ENCODE measurements around the gene KCNQ1.

Gene KCNQ1

DNA sequence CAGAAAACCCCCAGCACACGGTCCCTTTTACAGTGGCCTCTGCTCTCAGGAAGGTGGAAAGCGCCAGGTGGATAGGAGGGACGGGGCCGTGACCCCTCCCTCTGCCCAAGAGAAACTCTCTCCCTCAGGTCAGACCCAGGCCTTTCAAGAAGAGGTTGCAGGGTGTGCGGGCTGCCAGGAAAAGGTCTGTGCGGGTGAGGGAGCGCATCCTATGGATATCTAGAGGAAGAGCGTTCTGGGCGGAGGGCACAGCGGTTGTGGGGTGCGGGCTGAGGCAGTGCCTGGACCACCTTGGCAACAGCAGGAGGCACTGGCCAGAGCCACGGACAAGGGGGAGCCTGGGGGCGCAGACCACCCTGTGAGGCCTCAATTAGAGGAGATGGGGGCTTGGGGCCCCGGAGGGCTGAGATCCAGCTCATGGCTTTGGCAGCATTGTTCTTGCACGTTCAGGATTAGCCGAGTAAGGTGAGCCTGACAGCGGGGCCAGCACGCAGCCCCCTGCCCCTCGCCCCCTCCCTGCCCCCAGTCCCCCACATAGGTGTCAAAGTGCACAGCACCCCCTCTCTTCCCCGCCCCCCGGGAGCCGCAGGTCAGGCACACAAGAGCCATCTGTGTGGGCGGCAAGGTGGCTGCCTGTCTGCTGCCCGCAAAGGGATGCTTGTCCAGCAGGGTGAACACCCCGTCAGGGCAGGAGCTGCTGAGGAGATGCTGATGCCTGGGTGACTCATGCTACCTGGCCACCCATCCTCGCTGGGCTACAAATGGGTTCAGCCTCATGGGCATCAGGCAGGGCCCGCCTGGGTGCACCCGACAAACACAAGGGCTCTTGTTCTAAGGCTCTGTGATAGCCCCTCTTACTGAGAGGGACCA lies 347.8 kb downstream of the KCNQ1 start:
- DNase-seq: no peak

DNA sequence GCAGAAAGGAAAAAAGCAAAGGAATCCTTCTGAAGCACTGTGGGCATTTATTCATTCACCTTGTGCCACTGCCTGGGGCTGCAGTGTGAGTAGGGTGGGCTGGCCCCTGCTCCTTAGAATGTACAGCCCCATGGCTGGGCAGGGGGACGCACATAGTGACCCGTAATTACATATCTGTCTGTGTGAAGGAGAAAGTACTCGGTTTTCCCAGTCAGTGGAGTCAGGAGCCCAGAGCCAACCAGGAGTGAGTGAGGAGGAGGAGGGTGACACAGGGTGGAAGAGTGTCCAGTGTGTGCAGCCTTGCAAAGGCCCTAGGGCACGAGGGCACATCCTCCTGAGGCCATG lies 348.9 kb downstream of the KCNQ1 start:
- no peak for DNase-seq

DNA sequence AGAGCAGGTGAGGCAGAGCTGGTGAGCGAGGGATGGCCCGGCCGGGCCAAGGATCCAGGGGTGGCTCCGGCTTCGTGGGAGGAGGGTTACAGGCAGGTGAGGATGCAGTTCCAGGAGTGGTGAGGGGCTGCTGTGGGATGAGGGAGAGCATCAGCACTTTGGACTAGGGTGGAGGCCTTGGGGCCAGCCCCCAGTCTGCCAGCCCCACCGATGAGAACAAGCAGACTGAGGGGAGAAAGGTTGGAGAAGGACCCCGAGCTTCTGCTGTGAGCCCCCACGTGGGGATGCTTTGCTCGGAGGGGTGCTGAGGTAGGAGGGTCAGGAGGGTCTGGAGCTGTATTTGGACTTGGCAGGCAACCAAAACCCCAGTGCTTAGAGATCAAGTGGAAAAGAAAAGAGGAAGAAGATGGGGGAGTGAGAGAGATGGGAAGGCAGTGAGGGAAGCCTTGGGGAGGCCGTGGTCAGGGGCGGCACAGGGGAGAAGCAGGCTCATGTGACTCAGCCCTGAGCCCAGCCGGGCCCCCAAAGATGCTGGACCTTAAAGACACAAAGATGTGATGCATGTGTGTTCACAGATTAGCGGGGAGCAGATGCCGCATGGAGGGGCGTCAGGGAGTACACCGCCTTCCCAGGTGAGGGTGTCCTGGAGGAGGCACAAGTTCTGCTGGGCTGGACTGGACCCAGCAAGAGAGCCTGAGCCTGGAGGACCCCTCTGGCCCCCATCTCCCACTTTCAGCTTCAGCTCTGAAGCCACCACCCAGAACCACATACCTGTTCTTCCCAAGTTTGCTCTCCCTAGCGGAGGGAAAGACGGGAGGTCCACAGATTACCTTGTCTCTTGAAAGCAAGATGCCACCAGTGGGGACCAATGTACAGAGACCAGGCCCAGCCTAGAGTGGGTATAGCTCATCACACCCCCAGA lies 349.5 kb downstream of the KCNQ1 start:
- DNase-seq: no peak

DNA sequence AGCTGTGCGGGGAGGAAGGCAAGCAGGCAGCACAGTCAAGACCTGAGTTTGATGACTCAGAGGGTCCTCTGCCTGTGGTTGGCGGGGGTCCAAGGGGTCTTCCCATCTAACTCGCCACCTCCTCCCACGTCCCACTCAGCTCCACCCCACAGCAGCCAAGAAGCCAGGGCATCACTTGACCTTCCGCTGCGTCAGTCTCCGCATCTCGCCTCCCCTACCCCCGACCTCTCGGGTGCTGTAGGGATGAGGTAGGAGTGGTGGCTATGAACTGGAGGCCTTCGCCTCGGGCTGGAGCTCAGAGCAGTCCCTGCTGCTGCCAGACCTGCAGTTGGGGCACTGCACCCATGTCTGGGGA lies 350.1 kb downstream of the KCNQ1 start:
- peak; percentile 1 for DNase-seq

DNA sequence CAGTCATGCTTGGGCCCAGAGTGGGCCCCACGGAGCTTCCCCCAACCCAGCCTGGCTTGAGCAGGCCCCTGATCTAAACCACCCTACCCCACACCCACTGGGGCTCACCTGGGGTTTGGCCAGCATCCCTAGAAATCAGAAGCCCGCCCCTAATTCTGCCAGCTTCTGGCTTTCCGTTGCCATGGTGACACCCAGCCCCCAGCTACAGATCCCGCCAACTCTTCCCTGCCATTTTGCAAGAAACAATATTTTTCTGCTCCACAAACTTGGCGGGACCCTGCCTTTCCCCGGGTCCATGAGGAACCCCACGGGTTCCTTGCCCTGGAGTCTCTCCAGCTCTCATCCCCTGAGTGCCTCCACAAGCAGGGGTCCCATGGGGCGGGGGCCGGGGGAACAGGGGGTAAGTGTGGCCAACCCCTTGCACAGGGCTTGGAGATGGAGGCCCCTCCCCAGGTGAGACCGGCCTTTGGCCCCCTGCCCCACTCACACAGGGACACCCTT lies 350.7 kb downstream of the KCNQ1 start:
- DNase-seq: peak; percentile 1

DNA sequence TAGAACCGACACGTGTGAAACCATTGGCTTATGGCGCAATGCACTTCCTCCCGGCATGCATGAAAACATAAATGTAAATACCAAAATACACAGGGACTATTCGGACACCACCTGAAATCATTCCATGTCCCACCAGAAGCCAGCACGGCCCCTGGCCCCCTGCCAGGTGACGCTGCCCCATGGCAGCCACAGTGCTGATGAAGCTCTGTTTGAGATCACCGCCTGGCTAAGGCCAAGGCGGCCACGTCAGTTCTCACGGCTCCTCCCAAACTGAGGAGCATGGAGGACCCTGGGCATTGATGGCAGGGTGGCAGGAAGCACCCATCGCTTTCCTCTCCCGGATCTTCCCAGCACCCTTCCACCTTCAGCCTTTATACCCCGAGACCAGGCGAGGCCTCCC lies 351.3 kb downstream of the KCNQ1 start:
- no peak for DNase-seq

DNA sequence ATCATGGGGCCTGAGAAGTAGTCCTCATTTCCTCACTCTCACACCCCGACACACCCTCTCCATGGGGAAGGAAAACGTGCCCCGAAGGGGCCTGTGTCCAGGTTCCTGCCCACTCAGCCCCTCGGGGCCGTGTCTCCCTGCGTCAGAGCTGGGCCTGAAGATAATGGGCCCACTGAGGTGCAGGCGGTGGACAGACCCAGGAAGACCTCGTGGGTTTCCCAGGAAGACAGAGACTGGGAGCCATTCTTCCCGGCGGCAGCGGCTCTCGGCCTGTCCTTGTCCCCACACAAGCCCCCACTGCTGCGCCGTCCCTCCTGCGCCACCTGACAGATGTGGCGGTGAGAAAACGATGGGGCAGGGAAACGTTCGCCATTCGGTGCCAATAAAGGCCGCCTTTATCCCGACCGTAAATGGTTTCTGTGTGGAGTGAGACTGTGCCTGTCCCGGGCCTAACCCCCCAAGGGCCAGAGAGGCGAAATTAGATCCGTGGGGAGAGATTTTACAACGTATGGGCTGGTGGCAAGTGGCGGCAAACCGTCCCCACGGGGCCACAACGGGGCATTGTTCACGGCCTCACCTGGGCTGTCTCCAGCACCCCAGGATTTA lies 351.8 kb downstream of the KCNQ1 start:
- DNase-seq: no peak

DNA sequence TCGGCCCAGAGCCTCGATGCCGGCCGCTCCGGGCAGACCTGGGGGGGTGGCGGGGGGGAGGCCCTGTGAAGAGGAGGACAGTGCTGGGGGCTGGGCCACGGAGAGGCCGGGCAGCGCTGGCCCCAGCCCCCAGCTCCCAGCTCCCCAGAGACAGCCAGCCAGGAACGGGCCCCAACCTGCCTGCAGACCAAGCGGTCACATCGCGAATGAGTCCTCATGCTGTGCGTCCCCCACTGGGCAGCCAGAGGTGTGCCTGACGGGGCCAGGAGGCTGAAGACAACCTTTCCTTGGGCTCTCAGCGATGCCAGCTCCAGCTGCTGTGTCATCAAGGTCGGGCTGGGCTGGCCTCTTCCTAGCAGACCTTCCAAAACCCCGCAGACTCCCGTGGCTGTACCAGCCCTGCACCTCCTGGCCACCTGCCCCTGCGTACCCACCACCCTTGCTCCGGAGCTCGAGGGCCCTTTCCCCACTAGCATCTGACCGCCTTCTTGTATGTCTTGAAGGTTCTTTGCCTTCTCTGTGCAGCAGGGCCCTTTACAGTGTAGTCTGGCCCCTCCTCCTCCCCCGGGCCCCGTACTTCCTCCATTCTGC lies 352.4 kb downstream of the KCNQ1 start:
- DNase-seq: peak; percentile 1

DNA sequence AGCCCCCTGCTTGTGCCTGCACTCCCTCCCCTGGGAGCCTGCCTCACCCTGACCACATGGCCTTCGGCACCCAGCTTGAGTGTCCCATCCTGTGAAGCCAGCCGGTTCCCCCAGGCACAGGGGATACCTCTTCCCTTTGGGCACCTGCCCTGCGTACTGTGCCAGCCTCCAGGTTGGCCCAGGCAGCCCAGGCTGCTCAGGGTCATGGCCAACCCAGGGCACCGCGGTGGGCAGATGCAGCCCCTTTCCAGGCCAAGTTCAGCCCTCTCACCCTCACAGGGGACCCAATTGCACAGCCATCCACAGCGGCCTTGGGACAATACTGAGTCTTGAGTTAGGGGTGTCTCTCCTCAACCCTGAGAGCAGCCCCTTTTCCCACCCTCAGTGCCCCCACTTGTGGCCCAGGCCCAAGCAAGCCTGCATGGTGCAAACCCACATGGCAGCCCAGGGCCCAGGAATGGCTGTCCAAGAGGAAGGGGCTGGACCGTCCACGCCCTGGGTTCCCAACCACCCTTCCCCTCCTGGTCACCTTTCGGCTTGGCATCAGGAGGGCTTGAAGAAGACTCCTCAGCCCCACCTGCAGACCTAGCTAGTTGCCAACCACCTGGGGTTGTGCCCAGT lies 353.0 kb downstream of the KCNQ1 start:
- DNase-seq: no peak

DNA sequence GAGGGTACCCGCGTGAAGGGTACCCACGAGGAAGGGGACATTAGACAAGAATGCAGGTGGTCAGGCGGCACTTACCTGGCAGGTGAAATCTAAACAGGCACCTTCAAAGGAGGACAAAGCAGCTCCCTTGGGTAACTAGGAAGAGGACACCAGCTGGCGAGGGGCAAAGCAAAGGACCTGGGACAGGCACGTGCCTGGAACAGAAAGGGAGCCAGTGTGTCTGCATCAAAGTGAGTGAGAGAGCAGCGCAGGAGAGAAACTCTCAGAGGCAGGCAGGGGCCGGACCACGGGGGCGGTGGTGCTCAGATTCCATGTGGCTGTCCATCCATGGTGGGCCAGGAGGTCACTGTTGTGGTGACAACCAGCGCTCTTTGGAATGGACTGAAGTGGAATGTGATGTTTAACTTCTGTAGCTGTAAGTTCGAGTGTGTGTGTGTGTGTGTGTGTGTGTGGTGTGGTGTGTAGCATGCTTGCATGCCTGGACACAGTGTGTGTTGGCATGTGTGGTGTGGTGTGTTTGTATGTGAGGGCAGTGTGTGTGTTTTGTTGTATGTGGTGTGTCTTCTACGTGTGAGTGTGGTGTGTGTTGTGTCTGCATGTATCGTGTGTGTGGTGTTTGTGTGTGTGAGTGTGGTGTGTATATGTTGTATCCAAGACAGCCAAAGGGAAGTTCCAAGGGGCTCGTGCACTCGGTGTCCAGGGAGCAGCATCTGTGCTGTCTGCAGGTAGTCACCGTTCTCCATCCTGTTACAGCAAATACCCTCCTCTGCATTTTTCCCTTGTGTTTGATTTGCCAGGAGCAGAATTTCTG lies 354.3 kb downstream of the KCNQ1 start:
- peak; percentile 0 for DNase-seq

DNA sequence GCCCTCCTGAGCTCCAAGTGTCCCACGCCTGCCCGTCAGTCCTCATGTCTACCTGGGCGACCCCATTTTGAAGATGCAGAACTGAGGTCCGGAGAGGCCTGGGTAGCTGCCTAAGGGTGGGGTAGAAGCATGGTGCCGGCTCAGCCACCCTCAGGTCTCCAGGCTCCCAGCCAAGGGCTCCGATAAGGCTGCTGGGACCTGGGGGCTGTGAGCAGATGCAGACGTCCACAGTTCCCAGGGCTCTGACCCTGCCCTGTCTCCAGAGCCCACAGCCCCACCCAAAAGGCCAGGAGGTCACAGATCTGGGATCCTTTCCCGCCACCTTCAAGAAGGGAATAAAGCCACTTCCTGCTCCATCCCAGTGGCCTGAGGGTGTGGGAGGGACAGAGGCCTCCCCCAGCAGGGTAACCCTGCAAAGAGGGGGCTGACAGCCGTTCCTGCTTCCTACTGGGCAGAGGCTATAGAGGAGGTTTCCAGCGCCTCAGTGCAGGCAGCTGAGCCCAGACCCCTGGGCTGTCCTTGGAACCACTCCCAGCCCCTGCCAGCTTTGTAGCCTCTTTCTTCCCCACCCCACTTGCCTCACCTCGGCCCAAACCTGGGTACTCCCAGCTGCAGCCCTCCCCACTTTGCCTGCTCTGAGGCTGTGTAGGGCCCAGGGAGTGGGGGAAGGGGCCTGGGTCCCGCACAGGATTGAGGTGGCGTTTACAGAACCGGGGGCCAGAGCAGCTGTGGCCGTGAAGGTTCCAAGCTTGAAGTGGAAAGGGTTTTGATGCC lies 355.3 kb downstream of the KCNQ1 start:
- peak; percentile 1 for DNase-seq

DNA sequence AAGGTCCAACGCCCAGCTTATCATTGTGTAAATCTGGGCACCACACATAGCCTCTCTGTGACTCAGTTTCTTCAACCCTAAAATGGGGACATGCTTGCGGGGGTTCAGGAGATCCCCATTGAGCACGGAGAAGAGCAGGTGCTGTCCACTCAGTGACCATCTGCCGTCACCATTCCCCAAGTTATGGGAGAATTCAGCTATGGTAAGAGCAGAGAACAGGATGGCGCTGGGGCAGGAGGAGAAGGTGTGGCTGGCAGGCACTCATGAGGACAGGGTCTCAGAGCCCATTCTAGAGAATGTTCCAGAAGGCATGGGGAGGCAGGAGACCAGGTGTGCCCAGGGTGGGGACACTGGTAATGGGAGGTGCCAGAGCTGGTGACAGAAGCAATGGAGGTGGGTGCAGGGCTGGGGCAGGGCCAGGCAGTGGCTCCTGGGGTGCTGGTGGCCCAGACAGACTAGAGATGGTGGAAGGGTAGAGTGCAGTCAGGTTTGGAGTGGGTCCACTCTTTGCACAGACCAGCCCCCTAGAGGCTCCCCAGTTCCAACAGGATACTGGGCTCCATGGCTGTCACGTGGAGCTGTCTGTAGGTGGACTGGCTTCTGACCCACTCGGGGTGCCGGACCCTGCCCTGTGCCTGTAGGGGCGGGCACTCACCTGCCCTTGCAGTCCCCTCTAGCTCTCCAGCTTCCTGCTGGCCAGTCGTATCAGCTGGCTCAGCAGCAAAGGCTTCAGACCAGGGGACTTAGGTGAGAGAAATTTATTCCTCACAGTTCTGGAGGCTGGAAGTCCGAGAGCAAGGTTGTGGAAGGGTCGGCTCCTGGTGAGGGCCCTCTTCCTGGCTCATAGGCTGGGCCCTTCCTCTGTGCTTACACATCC lies 356.1 kb downstream of the KCNQ1 start:
- DNase-seq: peak; percentile 0

DNA sequence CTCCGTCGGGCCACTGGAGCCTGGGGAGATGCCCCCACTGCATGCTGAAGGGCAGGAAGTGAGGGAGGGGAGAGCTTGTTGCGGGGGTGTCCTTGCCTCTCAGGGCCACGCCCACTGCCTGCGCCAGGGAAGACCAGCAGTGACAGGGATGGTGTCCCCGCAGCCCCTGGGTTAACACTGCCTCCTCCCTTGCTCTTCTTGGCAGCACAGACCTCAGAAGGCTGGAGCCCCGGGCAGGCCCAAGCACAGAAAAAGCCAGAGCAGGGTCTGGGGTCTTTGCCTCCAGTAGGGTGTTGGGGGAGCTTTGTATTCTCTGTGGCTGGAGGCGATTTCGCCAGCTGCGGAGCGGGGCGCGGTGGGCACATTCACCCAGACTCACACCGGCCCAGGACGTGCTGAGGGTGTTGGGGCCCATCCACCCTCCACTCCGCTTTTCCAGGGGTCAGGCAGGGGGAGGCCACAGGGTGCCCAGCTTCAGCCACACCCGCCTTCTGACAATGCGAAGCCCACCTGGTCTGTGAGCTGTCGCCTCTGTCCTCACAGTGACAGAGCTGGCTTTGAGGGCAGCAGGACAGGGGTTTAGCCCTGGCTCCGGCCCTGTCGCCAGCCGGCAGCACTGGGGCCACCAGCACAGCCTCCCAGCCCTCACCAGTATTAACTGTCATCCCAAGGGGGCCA lies 357.0 kb downstream of the KCNQ1 start:
- peak; percentile 1 for DNase-seq

DNA sequence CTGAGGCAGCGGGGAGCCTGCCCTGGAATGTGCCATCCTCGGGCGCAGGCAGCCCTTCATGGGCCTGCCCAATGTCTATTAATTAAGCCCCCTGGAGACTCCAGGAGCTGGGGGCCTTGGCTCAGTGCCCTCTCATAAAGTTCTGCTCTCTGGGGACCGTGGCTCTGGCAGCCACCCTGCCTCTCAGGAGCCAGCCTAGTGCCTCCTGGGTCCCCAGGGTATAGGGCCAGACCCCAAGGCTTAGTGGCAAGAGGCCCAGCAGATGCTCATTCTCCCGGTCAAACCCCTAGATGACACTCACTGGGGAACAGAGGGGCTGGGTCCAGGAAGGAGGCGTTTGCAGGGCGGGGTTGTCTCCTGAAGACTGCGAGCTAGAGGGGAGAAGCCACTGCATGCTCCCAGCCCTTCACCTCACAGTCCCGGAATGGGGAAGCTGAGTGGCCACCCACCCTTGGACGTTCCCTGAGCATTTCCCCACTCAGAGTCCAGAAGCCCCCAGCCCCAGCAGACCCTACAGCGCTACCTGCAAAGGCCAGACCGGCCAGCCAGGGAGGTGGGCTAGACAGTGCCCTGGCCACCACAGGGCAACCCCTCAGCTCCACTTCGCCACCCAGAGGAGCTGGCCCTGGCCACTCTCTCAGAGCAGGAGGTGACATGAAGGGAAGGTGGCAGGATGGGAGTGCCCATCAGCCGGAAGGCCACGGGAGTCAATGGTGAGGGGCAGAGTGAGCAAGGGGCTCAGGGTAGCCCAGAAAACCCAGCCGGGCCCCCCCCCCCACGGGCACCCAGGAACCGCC lies 357.8 kb downstream of the KCNQ1 start:
- peak; percentile 0 for DNase-seq

DNA sequence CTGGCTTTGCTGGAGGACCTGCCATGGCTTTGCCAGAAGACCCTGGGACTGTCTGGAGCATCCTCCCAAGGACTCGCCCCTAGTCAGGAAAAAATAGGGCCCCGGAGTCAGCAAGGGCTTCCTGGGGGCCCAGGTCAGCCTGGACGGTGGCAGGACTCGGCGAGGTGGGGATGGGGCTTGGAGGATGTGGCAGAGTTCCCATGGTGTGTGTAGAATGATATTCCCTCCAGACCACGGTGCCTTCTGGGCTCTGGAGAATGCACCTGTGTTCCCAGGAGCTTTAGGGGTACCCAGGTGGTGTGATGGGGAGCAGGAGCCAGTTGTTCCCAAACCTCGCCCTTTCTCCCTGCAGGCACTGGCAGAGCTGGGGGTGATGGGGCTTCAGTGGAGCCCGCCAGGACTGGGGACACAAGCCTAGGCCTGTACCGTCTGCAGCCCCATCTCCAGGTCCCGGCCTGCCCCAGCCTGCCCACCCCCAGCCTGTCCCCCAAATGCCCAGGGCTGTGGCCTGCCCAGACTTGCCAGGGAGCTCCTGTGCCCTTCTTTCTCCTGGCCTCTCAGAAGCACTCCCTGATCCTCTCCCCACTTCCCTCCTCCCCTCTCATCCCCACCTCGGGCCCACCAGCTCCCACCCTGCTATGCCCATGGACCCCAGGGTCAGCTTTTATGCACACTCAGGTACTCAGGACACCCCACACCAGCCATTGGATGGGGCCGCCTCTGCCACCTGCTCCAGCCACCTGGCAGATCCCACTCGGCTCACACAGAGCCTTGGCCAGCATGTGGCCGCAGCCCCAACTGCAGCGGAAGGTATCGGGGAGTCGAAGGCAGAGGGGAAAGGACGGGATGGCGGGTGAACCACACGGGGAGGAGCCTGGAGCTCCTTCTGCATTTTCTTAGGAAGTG lies 358.6 kb downstream of the KCNQ1 start:
- DNase-seq: peak; percentile 1

DNA sequence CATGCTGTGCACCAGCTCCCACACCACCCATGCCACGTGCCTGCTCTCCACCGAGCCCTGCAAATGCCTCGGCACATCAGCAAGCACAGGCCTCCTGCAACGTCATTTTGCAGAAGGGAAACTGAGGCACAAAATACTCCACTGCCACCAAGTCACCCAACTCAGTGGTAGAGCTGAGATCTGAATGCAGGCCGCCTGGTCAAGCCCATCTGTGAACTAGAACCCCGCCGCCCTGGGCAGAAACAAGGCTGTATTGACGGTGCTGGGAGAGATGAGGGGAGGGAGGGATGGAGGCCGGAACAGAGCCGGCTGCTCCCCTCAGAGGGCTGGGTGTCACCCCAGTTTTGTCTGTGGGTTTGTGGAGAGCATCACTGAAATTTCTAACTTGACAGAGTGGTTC lies 359.4 kb downstream of the KCNQ1 start:
- peak; percentile 0 for DNase-seq

DNA sequence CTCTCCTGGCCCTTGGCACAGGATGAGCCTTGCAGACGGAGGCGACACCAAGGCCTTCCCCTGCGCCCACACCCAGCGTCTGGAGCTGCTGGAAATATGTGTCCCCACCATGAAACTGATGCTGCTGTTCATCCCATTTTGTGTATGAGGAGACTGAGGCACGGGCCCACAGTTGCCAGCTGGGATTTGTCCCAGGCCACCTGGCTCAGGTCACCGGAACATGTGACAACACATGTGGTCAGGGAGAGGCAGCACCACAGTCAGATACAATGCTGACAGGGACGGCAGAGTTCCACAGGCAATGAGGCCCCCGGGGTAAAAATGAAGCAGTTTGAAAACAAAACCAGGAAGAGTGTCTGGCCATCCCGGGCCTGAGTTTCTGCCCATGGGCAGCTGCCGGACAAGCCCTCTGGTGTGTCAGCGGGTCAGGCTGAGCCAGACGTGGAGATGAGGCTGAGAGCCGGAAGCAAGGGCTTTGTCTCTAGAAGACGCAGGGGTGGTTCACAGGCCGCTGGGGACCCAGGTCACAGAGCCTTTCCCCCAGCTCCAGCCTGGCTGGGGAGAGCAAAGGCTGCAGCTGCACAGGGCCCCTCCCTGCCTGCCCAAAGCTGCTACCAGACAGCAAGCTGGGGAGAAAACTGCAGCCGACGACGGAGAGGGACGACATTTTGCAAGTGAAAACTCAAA lies 360.0 kb downstream of the KCNQ1 start:
- DNase-seq: no peak
